GM12878 (cell line): ENCODE data around the gene PLD3. TPM values are rescaled to one million over a fixed set of nuclear protein-coding genes. Genes with fewer than 3 reads are reported as not detected.

Experiments used
- BCL11A ChIP-seq: IDR thresholded peaks from 2 replicates; pipeline ENCODE4 v1.6.1; 2011; ENCODE audit warnings: low read depth, low read length
- BMI1 ChIP-seq: fragments of 450-650 bp; IDR thresholded peaks from 2 replicates; pipeline ENCODE4 v1.6.1; 2016; ENCODE audit warnings: mild to moderate bottlenecking, moderate library complexity, borderline replicate concordance
- BRCA1 ChIP-seq: IDR thresholded peaks from 2 replicates; pipeline ENCODE4 v1.6.1; 2011; ENCODE audit warnings: low read depth, low read length, improper control_type of control experiment
- CHD4 ChIP-seq: fragments of 200-600 bp; sonication (generic); IDR thresholded peaks from 2 replicates; pipeline ENCODE4 v1.6.1; 2016; ENCODE audit warnings: mild to moderate bottlenecking
- EGR1 ChIP-seq, 2 experiments: IDR thresholded peaks; 1 replicate in 1 of 2; 2 replicates in 1 of 2; pipeline ENCODE4 v1.6.1; 2011 to 2012; ENCODE audit warnings: low read depth in 2 of 2, low read length in 2 of 2, borderline replicate concordance in 1 of 2, mild to moderate bottlenecking in 1 of 2, moderate library complexity in 1 of 2
- GABPA ChIP-seq: IDR thresholded peaks from 2 replicates; pipeline ENCODE4 v1.6.1; 2014; ENCODE audit warnings: antibody characterized with exemption, low read depth, mild to moderate bottlenecking, inconsistent platforms
- GATAD2B ChIP-seq: fragments of 450-650 bp; conservative IDR thresholded peaks from 2 replicates; pipeline ENCODE4 v1.6.1; 2017; ENCODE audit warnings: low read depth, mild to moderate bottlenecking, moderate library complexity
- HCFC1 ChIP-seq: fragments of 150-350 bp; IDR thresholded peaks from 2 replicates; pipeline ENCODE4 v1.6.1; 2014; ENCODE audit warnings: low read length
- HDAC6 ChIP-seq: fragments of 200-600 bp; sonication (generic); IDR thresholded peaks from one replicate; pipeline ENCODE4 v1.8.0; 2017; ENCODE audit warnings: antibody characterized with exemption; ENCODE audit not compliant: unreplicated experiment
- HDGF ChIP-seq: fragments of 450-650 bp; IDR thresholded peaks from 2 replicates; pipeline ENCODE4 v1.6.1; 2016; ENCODE audit warnings: antibody characterized with exemption
- KLF5 ChIP-seq: fragments of 450-650 bp; IDR thresholded peaks from 2 replicates; pipeline ENCODE4 v1.6.1; 2014; ENCODE audit warnings: mild to moderate bottlenecking; ENCODE audit not compliant: partially characterized antibody
- MEF2A ChIP-seq: IDR thresholded peaks from 2 replicates; pipeline ENCODE4 v1.6.1; 2011; ENCODE audit warnings: low read depth, mild to moderate bottlenecking, low read length, moderate library complexity; ENCODE audit not compliant: insufficient read depth
- MLLT1 ChIP-seq: fragments of 450-650 bp; IDR thresholded peaks from 2 replicates; pipeline ENCODE4 v1.6.1; 2016; ENCODE audit warnings: mild to moderate bottlenecking
- MYC ChIP-seq: IDR thresholded peaks from 2 replicates; pipeline ENCODE4 v1.6.1; 2011; ENCODE audit warnings: mild to moderate bottlenecking, low read length, moderate library complexity, inconsistent platforms; ENCODE audit not compliant: insufficient read depth, insufficient replicate concordance, insufficient read length, severe bottlenecking
- NFYB ChIP-seq: IDR thresholded peaks from 2 replicates; pipeline ENCODE4 v1.6.1; 2011; ENCODE audit warnings: low read depth, mild to moderate bottlenecking, low read length, improper control_type of control experiment, moderate library complexity; ENCODE audit not compliant: insufficient read depth
- NR2C1 ChIP-seq: fragments of 450-650 bp; IDR thresholded peaks from 2 replicates; pipeline ENCODE4 v1.6.1; 2017; ENCODE audit warnings: antibody characterized with exemption, mild to moderate bottlenecking, moderate library complexity
- PAX5 ChIP-seq: IDR thresholded peaks from 2 replicates; pipeline ENCODE4 v1.6.1; 2011; ENCODE audit warnings: low read depth, low read length, borderline replicate concordance
- PAX8 ChIP-seq: fragments of 450-650 bp; IDR thresholded peaks from 2 replicates; pipeline ENCODE4 v1.6.1; 2017; ENCODE audit warnings: mild to moderate bottlenecking, moderate library complexity
- PML ChIP-seq: IDR thresholded peaks from 2 replicates; pipeline ENCODE4 v1.6.1; 2012; ENCODE audit warnings: low read length, inconsistent platforms
- POLR2A ChIP-seq: IDR thresholded peaks from 2 replicates; pipeline ENCODE4 v1.6.1; 2011; ENCODE audit warnings: low read depth, mild to moderate bottlenecking, low read length
- POLR2AphosphoS2 ChIP-seq: IDR thresholded peaks from 2 replicates; pipeline ENCODE4 v1.6.1; 2011; ENCODE audit warnings: low read depth, mild to moderate bottlenecking, low read length, improper control_type of control experiment, moderate library complexity
- RCOR1 ChIP-seq: conservative IDR thresholded peaks from 2 replicates; pipeline ENCODE4 v1.6.1; 2012; ENCODE audit warnings: low read depth, low read length, improper control_type of control experiment
- ZBED1 ChIP-seq: IDR thresholded peaks from 2 replicates; pipeline ENCODE4 v1.6.1; 2016; ENCODE audit warnings: borderline replicate concordance
- ZNF217 ChIP-seq: fragments of 450-650 bp; IDR thresholded peaks from 2 replicates; pipeline ENCODE4 v1.6.1; 2017; ENCODE audit warnings: antibody characterized with exemption, mild to moderate bottlenecking
- ZNF274 ChIP-seq: IDR thresholded peaks from one replicate; pipeline ENCODE4 v1.8.0; 2011; ENCODE audit not compliant: insufficient read length, insufficient read depth
- ZNF622 ChIP-seq: fragments of 450-650 bp; IDR thresholded peaks from 2 replicates; pipeline ENCODE4 v1.6.1; 2017; ENCODE audit warnings: mild to moderate bottlenecking, inconsistent platforms
- polyA plus RNA-seq, 11 experiments: library from polyadenylated mRNA; depleted of rRNA in 4 of 11; unstranded in 6 of 11; stranded (reverse) in 5 of 11; fragments of >200 nt; fragmentation: Nextera tagmentation in 4 of 11; fragmentation: Illumina TruSeq in 1 of 11; extraction: Ambion mirVana in 4 of 11; extraction: Trizol in 1 of 11; gene quantifications; 1 replicate in 1 of 11; 2 replicates in 10 of 11; pipeline versions ENCODE4 v1.2.1 to v1.2.3, GENCODE V29; 2011 to 2016; ENCODE audit warnings: inconsistent platforms in 2 of 11, missing spikeins in 2 of 11, low read depth in 1 of 11
- total RNA-seq, 4 experiments: library from RNA; depleted of rRNA in 3 of 4; stranded (reverse); fragments of >200 nt in 3 of 4; fragmentation: Illumina TruSeq in 1 of 4; extraction: Trizol in 1 of 4; gene quantifications; 2 replicates each; pipeline versions ENCODE4 v1.2.1 to v1.2.3, GENCODE V29; 2013 to 2021
- TF ChIP-seq, protein P1 (sequence below): fragments of 150-350 bp; IDR thresholded peaks from 2 replicates; pipeline ENCODE4 v1.6.1; 2014; ENCODE audit warnings: mild to moderate bottlenecking, low read depth, low read length
- TF ChIP-seq, protein P2 (sequence below): IDR thresholded peaks from 2 replicates; pipeline ENCODE4 v1.6.1; 2012; ENCODE audit warnings: low read depth, low read length, improper control_type of control experiment

PLD3 gene
- total and polyA plus RNA-seq, 10 of the 15 experiments (the other 5 are each of a cell fraction or from before 2014, with no cell fraction given) = 1.3 to 134 (median 72.7) TPM

DNA sequence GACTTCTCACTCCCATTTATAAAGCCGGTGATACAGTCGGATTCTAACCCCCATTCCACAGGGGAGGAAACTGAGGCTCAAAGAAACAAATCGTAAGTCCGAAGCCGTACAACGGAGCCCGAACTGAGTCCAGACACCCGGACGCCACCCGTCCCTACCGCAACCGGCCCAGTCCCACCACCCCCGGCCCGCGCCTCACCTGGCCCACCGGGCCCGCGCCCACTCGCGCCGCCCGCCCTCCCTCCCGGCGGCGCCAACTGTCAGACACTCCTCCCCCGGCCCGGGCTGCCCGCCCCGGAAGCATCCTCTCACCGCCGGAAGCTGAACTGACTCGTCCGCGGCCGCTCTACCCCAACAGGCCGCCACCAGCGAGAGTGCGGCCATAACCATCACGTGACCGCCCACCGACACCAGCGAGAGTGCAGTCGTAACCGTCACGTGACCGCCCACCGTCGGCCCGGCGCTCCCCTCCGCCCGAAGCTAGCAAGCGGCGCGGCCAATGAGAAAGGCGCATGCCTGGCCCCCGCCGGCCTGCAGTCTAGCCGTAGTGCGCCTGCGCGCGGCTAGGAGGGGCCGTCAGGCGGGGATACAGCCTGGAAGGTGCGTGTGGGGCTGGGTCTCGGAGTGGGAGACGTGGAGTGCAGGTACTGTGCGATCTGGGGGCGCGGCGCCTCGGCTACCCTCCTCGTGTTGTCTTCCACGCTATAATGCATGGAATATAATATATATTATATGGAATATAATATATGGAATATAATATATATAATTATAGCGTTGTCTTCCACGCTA is at the start of gene PLD3, which contains the start of gene C19orf47 (continued):
- TF ChIP-seq HDAC6 (no peak), CHD4 (no peak), KLF5 (peak; percentile 50), PML (no peak), ZNF622 (no peak), POLR2AphosphoS2 (peak; percentile 95), ZBED1 (no peak), ZNF217 (no peak), PAX8 (no peak), MEF2A (0 out of 2 replicates have a peak, but pooled peaks have one; percentile 41), GATAD2B (no peak), BMI1 (no peak), BCL11A (no peak), NR2C1 (peak; percentile 96), ZNF274 (no peak), PAX5 (0 out of 2 replicates have a peak, but pooled peaks have one; percentile 7), RCOR1 (no peak), EGR1 (IDR thresholded peaks at IDR 0.05; ENCODE audit: borderline replicate concordance in 1 of 2, low read depth in 2 of 2, low read length in 2 of 2) (peak; percentile 10 to 78), HCFC1 (peak; percentile 78), GABPA (peak; percentile 93), MYC (no peak), NFYB (peak; percentile 57; the same call in 1 of the 2 replicates), MLLT1 (no peak), POLR2A (peak; percentile 96), HDGF (peak; percentile 88), BRCA1 (no peak)
- TF ChIP-seq, protein P1, sequence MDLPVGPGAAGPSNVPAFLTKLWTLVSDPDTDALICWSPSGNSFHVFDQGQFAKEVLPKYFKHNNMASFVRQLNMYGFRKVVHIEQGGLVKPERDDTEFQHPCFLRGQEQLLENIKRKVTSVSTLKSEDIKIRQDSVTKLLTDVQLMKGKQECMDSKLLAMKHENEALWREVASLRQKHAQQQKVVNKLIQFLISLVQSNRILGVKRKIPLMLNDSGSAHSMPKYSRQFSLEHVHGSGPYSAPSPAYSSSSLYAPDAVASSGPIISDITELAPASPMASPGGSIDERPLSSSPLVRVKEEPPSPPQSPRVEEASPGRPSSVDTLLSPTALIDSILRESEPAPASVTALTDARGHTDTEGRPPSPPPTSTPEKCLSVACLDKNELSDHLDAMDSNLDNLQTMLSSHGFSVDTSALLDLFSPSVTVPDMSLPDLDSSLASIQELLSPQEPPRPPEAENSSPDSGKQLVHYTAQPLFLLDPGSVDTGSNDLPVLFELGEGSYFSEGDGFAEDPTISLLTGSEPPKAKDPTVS = 0 out of 2 replicates have a peak, but pooled peaks have one; percentile 41
- TF ChIP-seq, protein P2, sequence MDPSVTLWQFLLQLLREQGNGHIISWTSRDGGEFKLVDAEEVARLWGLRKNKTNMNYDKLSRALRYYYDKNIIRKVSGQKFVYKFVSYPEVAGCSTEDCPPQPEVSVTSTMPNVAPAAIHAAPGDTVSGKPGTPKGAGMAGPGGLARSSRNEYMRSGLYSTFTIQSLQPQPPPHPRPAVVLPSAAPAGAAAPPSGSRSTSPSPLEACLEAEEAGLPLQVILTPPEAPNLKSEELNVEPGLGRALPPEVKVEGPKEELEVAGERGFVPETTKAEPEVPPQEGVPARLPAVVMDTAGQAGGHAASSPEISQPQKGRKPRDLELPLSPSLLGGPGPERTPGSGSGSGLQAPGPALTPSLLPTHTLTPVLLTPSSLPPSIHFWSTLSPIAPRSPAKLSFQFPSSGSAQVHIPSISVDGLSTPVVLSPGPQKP = peak; percentile 63
